H1 (cell line): ENCODE measurements around the gene DCTD. TPM values are rescaled to one million over a fixed set of nuclear protein-coding genes. Genes with fewer than 3 reads are reported as not detected.
"Not testable (repeated sequence)": the region's sequence is repeated elsewhere in the genome, so short reads cannot be mapped to it uniquely, and the experiment has no call there.

Experiments used
- CTCF ChIA-PET: fragments of 300-600 bp; sonication (Branson Sonifier 250); formaldehyde crosslinking; loops from one replicate; lab custom pipeline; 2021; ENCODE audit not compliant: partially characterized antibody; lab: Charles Lee
- POLR2A ChIA-PET: fragments of 300-600 bp; sonication (Branson Sonifier 250); formaldehyde crosslinking; loops from one replicate; lab custom pipeline; 2021; ENCODE audit warnings: inconsistent platforms; ENCODE audit not compliant: partially characterized antibody; lab: Charles Lee
- DNase-seq, 2 experiments: peaks; one replicate each; pipeline versions ENCODE4 v3.0.0 to v3.0.0-alpha.2; 2010 to 2022; ENCODE audit warnings: low spot score in 2 of 2, low read depth in 1 of 2, mixed read lengths in 1 of 2
- FAIRE-seq: peaks from 2 replicates; lab custom pipeline; 2011; peaks lifted over from hg19 to GRCh38; lab: Jason Lieb, UNC
- H2AFZ ChIP-seq: 2 replicates; pipeline ENCODE4 v1.8.1; 2012; ENCODE audit warnings: low read length, inconsistent platforms
- H2AK5ac ChIP-seq: 2 replicates; pipeline ENCODE4 v1.6.1; 2013; ENCODE audit warnings: low read depth, low read length
- H2BK120ac ChIP-seq: replicated peaks from 2 replicates; pipeline ENCODE3; 2013; ENCODE audit warnings: low read depth, low read length, inconsistent platforms
- H2BK12ac ChIP-seq: 2 replicates; pipeline ENCODE4 v1.6.1; 2013; ENCODE audit warnings: low read depth, low read length
- H2BK15ac ChIP-seq: 2 replicates; pipeline ENCODE4 v1.6.1; 2013; ENCODE audit warnings: low read length
- H2BK20ac ChIP-seq: 2 replicates; pipeline ENCODE4 v1.6.1; 2013; ENCODE audit warnings: low read length
- H2BK5ac ChIP-seq: 2 replicates; pipeline ENCODE4 v1.6.1; 2013; ENCODE audit warnings: low read depth, low read length
- H3K14ac ChIP-seq: 2 replicates; pipeline ENCODE4 v1.6.1; 2013; ENCODE audit warnings: inconsistent platforms; ENCODE audit not compliant: insufficient read length
- H3K18ac ChIP-seq: 2 replicates; pipeline ENCODE4 v1.6.1; 2013; ENCODE audit warnings: low read length; ENCODE audit errors: extremely low read depth
- H3K23ac ChIP-seq: 2 replicates; pipeline ENCODE4 v1.6.1; 2013; ENCODE audit warnings: inconsistent platforms; ENCODE audit not compliant: insufficient read length
- H3K23me2 ChIP-seq: 2 replicates; pipeline ENCODE4 v1.6.1; 2013; ENCODE audit warnings: low read depth, low read length
- H3K27ac ChIP-seq: 2 replicates; pipeline ENCODE4 v1.6.1; 2011; ENCODE audit warnings: low read depth, low read length, inconsistent platforms
- H3K27me3 ChIP-seq, 4 experiments: replicated peaks in 1 of 4; 1 replicate in 1 of 4; 2 replicates in 3 of 4; pipeline versions ENCODE4 v1.6.1 to v1.8.1; 2011 to 2013; ENCODE audit warnings: low read length in 3 of 4, mild to moderate bottlenecking in 3 of 4, inconsistent platforms in 2 of 4, mixed read lengths in 2 of 4, moderate library complexity in 1 of 4; ENCODE audit not compliant: control insufficient read depth in 3 of 4, insufficient read depth in 3 of 4; ENCODE audit errors: extremely low read depth in 1 of 4
- H3K36me3 ChIP-seq, 4 experiments: 2 replicates each; pipeline versions ENCODE4 v1.6.1 to v1.8.1; 2011 to 2013; ENCODE audit warnings: mild to moderate bottlenecking in 4 of 4, low read length in 3 of 4, moderate library complexity in 2 of 4, control low read depth in 1 of 4, inconsistent platforms in 1 of 4; ENCODE audit not compliant: insufficient read depth in 4 of 4, control insufficient read depth in 2 of 4
- H3K4ac ChIP-seq: replicated peaks from 2 replicates; pipeline ENCODE3; 2013; ENCODE audit warnings: low read length, low read depth, mixed read lengths, inconsistent platforms; ENCODE audit not compliant: insufficient read length
- H3K4me1 ChIP-seq, 4 experiments: replicated peaks in 1 of 4; 1 replicate in 1 of 4; 2 replicates in 3 of 4; pipeline versions ENCODE4 v1.6.1 to v1.8.1; 2011 to 2013; ENCODE audit warnings: low read length in 3 of 4, inconsistent platforms in 2 of 4, mixed read lengths in 1 of 4; ENCODE audit not compliant: insufficient read depth in 4 of 4, control insufficient read depth in 3 of 4
- H3K4me2 ChIP-seq, 2 experiments: 2 replicates each; pipeline versions ENCODE4 v1.6.1 to v1.8.1; 2011 to 2013; ENCODE audit warnings: low read depth in 2 of 2, low read length in 2 of 2, control low read depth in 1 of 2, inconsistent platforms in 1 of 2, mild to moderate bottlenecking in 1 of 2; ENCODE audit not compliant: insufficient read depth in 1 of 2
- H3K4me3 ChIP-seq, 4 experiments: fragments of 200-600, 300-600 bp in 1 of 4; sonication (generic), shearing (Covaris generic), sonication (Bioruptor Twin) in 1 of 4; 2 replicates each; pipeline versions ENCODE4 v1.5.1 to v1.8.1; 2011 to 2016; ENCODE audit warnings: low read length in 4 of 4, low read depth in 3 of 4, control low read depth in 2 of 4, inconsistent platforms in 2 of 4, mild to moderate bottlenecking in 2 of 4, mixed read lengths in 1 of 4, moderate library complexity in 1 of 4; ENCODE audit not compliant: insufficient read depth in 2 of 4; ENCODE audit errors: extremely low read depth in 1 of 4
- H3K56ac ChIP-seq: replicated peaks from 2 replicates; pipeline ENCODE3; 2013; ENCODE audit warnings: low read depth, mild to moderate bottlenecking, mixed read lengths, low read length, inconsistent platforms; ENCODE audit not compliant: insufficient read length
- H3K79me1 ChIP-seq: 2 replicates; pipeline ENCODE4 v1.6.1; 2013; ENCODE audit warnings: low read depth, low read length, control low read depth
- H3K79me2 ChIP-seq, 2 experiments: 2 replicates each; pipeline versions ENCODE4 v1.6.1 to v1.8.1; 2012 to 2013; ENCODE audit warnings: low read length in 2 of 2, mild to moderate bottlenecking in 2 of 2, inconsistent platforms in 1 of 2; ENCODE audit not compliant: insufficient read depth in 2 of 2, control insufficient read depth in 1 of 2
- H3K9ac ChIP-seq, 4 experiments: replicated peaks in 1 of 4; 1 replicate in 1 of 4; 2 replicates in 3 of 4; pipeline versions ENCODE4 v1.6.1 to v1.8.1; 2011 to 2013; ENCODE audit warnings: low read depth in 3 of 4, low read length in 3 of 4, control low read depth in 2 of 4, mild to moderate bottlenecking in 2 of 4, moderate library complexity in 2 of 4, inconsistent platforms in 1 of 4; ENCODE audit errors: extremely low read depth in 1 of 4
- H3K9me3 ChIP-seq, 2 experiments: 2 replicates each; pipeline versions ENCODE4 v1.6.1 to v1.8.1; 2012 to 2013; ENCODE audit warnings: mild to moderate bottlenecking in 2 of 2, moderate library complexity in 2 of 2, control low read depth in 1 of 2, inconsistent platforms in 1 of 2, low read depth in 1 of 2, low read length in 1 of 2, mixed read lengths in 1 of 2; ENCODE audit not compliant: insufficient read depth in 2 of 2
- H4K20me1 ChIP-seq, 2 experiments: replicated peaks in 1 of 2; 2 replicates each; pipeline versions ENCODE3 to v1.8.1; 2011 to 2013; ENCODE audit warnings: inconsistent platforms in 2 of 2, low read length in 2 of 2, mild to moderate bottlenecking in 1 of 2; ENCODE audit not compliant: insufficient read depth in 2 of 2, control insufficient read depth in 1 of 2
- H4K5ac ChIP-seq: 2 replicates; pipeline ENCODE4 v1.6.1; 2013; ENCODE audit warnings: low read length, low read depth, mixed read lengths, inconsistent platforms; ENCODE audit not compliant: insufficient read length
- H4K8ac ChIP-seq: 2 replicates; pipeline ENCODE4 v1.8.0; 2013; ENCODE audit warnings: mild to moderate bottlenecking, moderate library complexity, low read length, inconsistent platforms; ENCODE audit not compliant: insufficient read depth; ENCODE audit errors: extremely low read depth
- H4K91ac ChIP-seq: replicated peaks from 2 replicates; pipeline ENCODE3; 2013; ENCODE audit warnings: low read length, mixed read lengths, inconsistent platforms; ENCODE audit not compliant: insufficient read length
- WGBS, 2 experiments: shearing (Covaris generic) in 1 of 2; methylation state at CpG; one replicate each; pipeline versions ENCODE4 v1.1.6 to v1.1.7; 2013 to 2015; ENCODE audit warnings: low lambda C conversion rate in 2 of 2, mixed read lengths in 2 of 2, inconsistent platforms in 1 of 2, low coverage in 1 of 2, missing lambda C conversion rate in 1 of 2; ENCODE audit not compliant: insufficient replicate concordance in 2 of 2, insufficient coverage in 1 of 2, insufficient read length in 1 of 2; ENCODE audit errors: extremely low coverage in 1 of 2, missing lambda C conversion rate in 1 of 2; 5-methylcytosine and 5-hydroxymethylcytosine counted together
- polyA plus RNA-seq, 7 experiments: library from polyadenylated mRNA; depleted of rRNA in 3 of 7; stranded (reverse) in 5 of 7; unstranded in 2 of 7; fragments of >200 nt in 5 of 7; fragments of 200-250 nt in 2 of 7; gene quantifications; 1 replicate in 5 of 7; 2 replicates in 1 of 7; 4 replicates in 1 of 7; pipeline versions ENCODE4 v1.2.1 to v1.2.3, GENCODE V29; 2011 to 2013; ENCODE audit warnings: missing spikeins in 2 of 7, mixed read lengths in 2 of 7
- total RNA-seq: library from RNA; stranded (reverse); fragmentation: NEBNext Ultra II Directional; extraction: Animal tissue kit (Norgen Biotek cat#: 25700); gene quantifications from 2 replicates; pipeline ENCODE4 v1.2.1, GENCODE V29; 2021

DCTD gene
- total and polyA plus RNA-seq, 2 of the 8 experiments (the other 6 are each of a cell fraction or from before 2014, with no cell fraction given), result 60.2 to 69.5 TPM

DNA sequence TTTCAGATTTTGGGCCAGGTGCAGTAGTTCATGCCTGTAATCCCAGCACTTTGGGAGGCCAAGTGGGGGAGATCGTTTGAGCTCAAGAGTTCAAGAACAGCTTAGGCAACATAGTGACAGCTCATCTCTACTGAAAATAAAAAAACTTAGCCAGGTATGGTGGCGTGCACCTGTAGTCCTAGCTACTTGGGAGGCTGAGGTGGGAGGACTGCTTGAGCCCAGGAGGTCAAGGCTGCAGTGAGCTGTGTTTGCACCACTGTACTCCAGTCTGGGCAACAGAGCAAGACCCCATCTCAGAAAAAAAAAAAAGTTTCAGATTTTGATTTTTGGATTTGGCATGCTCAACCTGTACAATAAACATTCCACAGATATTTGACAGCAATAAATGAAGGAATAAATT lies 17.2 kb downstream of the DCTD start:
- not testable (repeated sequence) for H3K27me3 ChIP-seq, H4K20me1 ChIP-seq

More for the DNA sequence above, 17.2 kb downstream of the DCTD start:
- H3K36me3 ChIP-seq, result peaks cover 0 to 21% (median 2%) of the 10 kb centered on the region in 4 experiments; a peak in 4 of 8 replicates
- H2AK5ac ChIP-seq, H3K4ac ChIP-seq, H3K79me1 ChIP-seq, H3K4me2 ChIP-seq, H3K18ac ChIP-seq, H3K27ac ChIP-seq, H2BK20ac ChIP-seq, H3K14ac ChIP-seq, H2BK12ac ChIP-seq, H3K9ac ChIP-seq, H2BK15ac ChIP-seq, FAIRE-seq, H2BK120ac ChIP-seq, H3K23ac ChIP-seq, H4K91ac ChIP-seq, H2AFZ ChIP-seq, H2BK5ac ChIP-seq, H3K56ac ChIP-seq, H3K79me2 ChIP-seq, POLR2A ChIA-PET, H3K9me3 ChIP-seq, H3K4me3 ChIP-seq, H3K23me2 ChIP-seq, H4K5ac ChIP-seq, DNase-seq, H4K8ac ChIP-seq, H3K4me1 ChIP-seq: not testable (repeated sequence)
- CTCF ChIA-PET, result interaction anchor here (0.6 to 1.2 kb wide), 4 partner anchors 8 to 363 kb away, joined by 3 to 4 read pairs (median 4); no protein-coding TSS in a partner anchor
- 85% methylated on average over 2 of the region's 2 CpGs; no CpG with 5 or more reads in 1 of the 2 experiments for WGBS, 2 experiments
